Natural killer cell (primary cell): Measurements from ENCODE around the gene NRXN2. TPM values are rescaled to one million over a fixed set of nuclear protein-coding genes. Genes with fewer than 3 reads are reported as not detected.
"Not testable (repeated sequence)": the region's sequence is repeated elsewhere in the genome, so short reads cannot be mapped to it uniquely, and the experiment has no call there.

Source experiments
- ATAC-seq, 3 donors: fragments of 150-1000 bp in 2 of 3; fragments of 200-7000 bp in 1 of 3; cut with Tn5 transposase; 1 replicate in 1 of 3; 2 replicates in 2 of 3; pipeline ENCODE4 v1.10.0; 2021; ENCODE audit warnings: mild to moderate bottlenecking in 2 of 3, moderate library complexity in 2 of 3
- DNase-seq, 2 donors: peaks; one replicate each; pipeline versions ENCODE4 v3.0.0 to v3.0.0-alpha.2; 2013 to 2021; ENCODE audit warnings: mixed read lengths in 1 of 2
- H3K27ac ChIP-seq: one replicate; pipeline ENCODE4 v1.5.1; 2013; ENCODE audit warnings: mild to moderate bottlenecking, low read length
- H3K27me3 ChIP-seq: one replicate; pipeline ENCODE4 v1.6.1; 2013; ENCODE audit warnings: low read length; ENCODE audit not compliant: control insufficient read depth, insufficient read depth
- H3K36me3 ChIP-seq: one replicate; pipeline ENCODE4 v1.6.1; 2013; ENCODE audit warnings: low read length; ENCODE audit not compliant: control insufficient read depth, insufficient read depth
- H3K4me1 ChIP-seq: one replicate; pipeline ENCODE4 v1.6.1; 2013; ENCODE audit warnings: low read length; ENCODE audit not compliant: control insufficient read depth, insufficient read depth
- H3K4me3 ChIP-seq: one replicate; pipeline ENCODE4 v1.5.1; 2013; ENCODE audit warnings: low read length
- H3K9me3 ChIP-seq: one replicate; pipeline ENCODE4 v1.6.1; 2013; ENCODE audit warnings: low read length; ENCODE audit not compliant: control insufficient read depth, insufficient read depth
- H3K27ac Mint-ChIP-seq, 2 donors: one replicate each; pipeline ENCODE4 v1.8.0; 2022; ENCODE audit warnings: mild to moderate bottlenecking in 2 of 2, mixed read lengths in 2 of 2, moderate library complexity in 1 of 2
- H3K27me3 Mint-ChIP-seq, 2 donors: one replicate each; pipeline ENCODE4 v1.8.0; 2022; ENCODE audit warnings: low read depth in 2 of 2, mixed read lengths in 2 of 2
- H3K36me3 Mint-ChIP-seq: one replicate; pipeline ENCODE4 v1.8.0; 2022; ENCODE audit warnings: mixed read lengths
- H3K4me1 Mint-ChIP-seq, 2 donors: one replicate each; pipeline ENCODE4 v1.8.0; 2022; ENCODE audit warnings: mixed read lengths in 2 of 2
- H3K4me3 Mint-ChIP-seq: one replicate; pipeline ENCODE4 v1.8.0; 2022; ENCODE audit warnings: mild to moderate bottlenecking, moderate library complexity, mixed read lengths
- H3K9me3 Mint-ChIP-seq, 2 donors: one replicate each; pipeline ENCODE4 v1.8.0; 2022; ENCODE audit warnings: mixed read lengths in 2 of 2
- CTCF ChIP-seq: fragments of 200-600 bp; IDR thresholded peaks from one replicate; pipeline ENCODE4 v1.8.0; 2022; ENCODE audit warnings: antibody characterized with exemption
- WGBS: methylation state at CpG from one replicate; pipeline ENCODE4 v1.1.7; 2013; ENCODE audit warnings: missing lambda C conversion rate; ENCODE audit not compliant: insufficient coverage; 5-methylcytosine and 5-hydroxymethylcytosine counted together
- intact Hi-C: fragments of 100-400 bp; cut with micrococcal nuclease; formaldehyde crosslinking; loops from one replicate; pipeline ENCODE4 v1.14.2; 2022
- total RNA-seq, 4 donors: library from RNA; stranded (reverse); fragments of 120-200 nt in 1 of 4; gene quantifications; one replicate each; pipeline versions ENCODE4 v1.2.3 to v1.2.4, GENCODE V29; 2013 to 2022

The NRXN2 gene
- total RNA-seq, 3 donors from 2014 or later (not counting 1 experiment from before 2014, with no cell fraction given), result 2.9 to 9.6 (median 7.7) TPM

- H3K27me3 Mint-ChIP-seq, result peaks cover 0 to 4% of the 10 kb centered on the region in 2 donors
- intact Hi-C loops, result no loop called here
- ATAC-seq, result no peak
Measured at GRCh38 chr11:64563966-64564365, 159.0 kb downstream of the NRXN2 start.

GRCh38 chr11:64562723-64563351 lies 160.2 kb downstream of the NRXN2 start:
- 96% methylated on average over 14 of the region's 15 CpGs for WGBS
- H3K27me3 Mint-ChIP-seq, result peaks cover 0 to 4% of the 10 kb centered on the region in 2 donors
- no peaks in the 10 kb centered on the region for H3K9me3 Mint-ChIP-seq
- no peak for TF ChIP-seq CTCF
- intact Hi-C loops, result no loop called here
- Histone ChIP-seq H3K4me3 (no peak overlapping the region), H3K36me3 (no peaks in the 10 kb centered on the region), H3K27me3 (no peaks in the 10 kb centered on the region), H3K4me1 (no peaks in the 10 kb centered on the region), H3K9me3 (no peaks in the 10 kb centered on the region), H3K27ac (no peak overlapping the region)
- H3K4me1 Mint-ChIP-seq, result peaks cover 0 to 11% of the 10 kb centered on the region in 2 donors
- no peaks in the 10 kb centered on the region for H3K36me3 Mint-ChIP-seq
- DNase-seq (no peak), ATAC-seq (no peak)
- no peak overlapping the region for H3K27ac Mint-ChIP-seq
- no peak overlapping the region for H3K4me3 Mint-ChIP-seq

More at GRCh38 chr11:64563966-64564365, 159.0 kb downstream of the NRXN2 start:
- no peaks in the 10 kb centered on the region for H3K4me1 ChIP-seq
- Mint-ChIP-seq H3K27ac (no peak overlapping the region), H3K4me1 (peaks cover 0 to 11% of the 10 kb centered on the region in 2 donors), H3K36me3 (no peaks in the 10 kb centered on the region), H3K9me3 (no peaks in the 10 kb centered on the region), H3K4me3 (no peak overlapping the region)
- no peaks in the 10 kb centered on the region for H3K9me3 ChIP-seq
- 94% methylated on average over 12 of the region's 12 CpGs for WGBS
- no peak overlapping the region for H3K4me3 ChIP-seq
- TF ChIP-seq CTCF, result no peak
- H3K36me3 ChIP-seq, result no peaks in the 10 kb centered on the region
- no peaks in the 10 kb centered on the region for H3K27me3 ChIP-seq
- no peak for DNase-seq
- H3K27ac ChIP-seq, result no peak overlapping the region

GRCh38 chr11:64561984-64562722 lies 160.8 kb downstream of the NRXN2 start:
- no peak overlapping the region for H3K4me3 ChIP-seq
- ATAC-seq, result no peak
- Mint-ChIP-seq H3K4me3 (no peak overlapping the region), H3K36me3 (no peaks in the 10 kb centered on the region), H3K9me3 (no peaks in the 10 kb centered on the region), H3K27ac (no peak overlapping the region), H3K27me3 (peaks cover 0 to 4% of the 10 kb centered on the region in 2 donors), H3K4me1 (peaks cover 0 to 11% of the 10 kb centered on the region in 2 donors)
- TF ChIP-seq CTCF, result no peak
- 94% methylated on average over 29 of the region's 29 CpGs for WGBS
- no peaks in the 10 kb centered on the region for H3K4me1 ChIP-seq
- no peak for DNase-seq
- H3K36me3 ChIP-seq, result no peaks in the 10 kb centered on the region
- H3K9me3 ChIP-seq, result no peaks in the 10 kb centered on the region
- H3K27me3 ChIP-seq, result no peaks in the 10 kb centered on the region
- H3K27ac ChIP-seq, result no peak overlapping the region
- intact Hi-C loops, result no loop called here

GRCh38 chr11:64561429-64561828 lies 161.6 kb downstream of the NRXN2 start:
- H3K27ac Mint-ChIP-seq, H3K9me3 Mint-ChIP-seq, H3K4me3 ChIP-seq, ATAC-seq, intact Hi-C loops, DNase-seq, H3K27ac ChIP-seq, H3K4me1 ChIP-seq, H3K4me3 Mint-ChIP-seq, H3K27me3 Mint-ChIP-seq, H3K9me3 ChIP-seq, H3K36me3 Mint-ChIP-seq, H3K4me1 Mint-ChIP-seq, H3K27me3 ChIP-seq, H3K36me3 ChIP-seq: not testable (repeated sequence)
- 98% methylated on average over 2 of the region's 3 CpGs for WGBS
